Activated T-helper 1 cell treated with anti-CD3 and anti-CD28 coated beads, Interleukin-2, amount 50 U/mL, for 16 hours (primary cell): ENCODE results near the gene KRT8.
"Not testable (repeated sequence)": the region's sequence is repeated elsewhere in the genome, so short reads cannot be mapped to it uniquely, and the experiment has no call there.

Experiments
- DNase-seq, 2 donors: peaks; one replicate each; pipeline ENCODE4 v3.0.0-alpha.2; 2020; ENCODE audit warnings: low read depth in 1 of 2, low spot score in 1 of 2

Gene KRT8

GRCh38 chr12:52904509-52905300 is at the start of gene KRT8:
Gene KRT8, minus strand, starts transcription at chr12:52905076. Its CDS starts 95 bp downstream, at chr12:52904981.
- DNase-seq, result not testable (repeated sequence)

- DNase-seq, result no peak
Measured at GRCh38 chr12:52953181-52953841, 48.4 kb upstream of the KRT8 start.

DNA sequence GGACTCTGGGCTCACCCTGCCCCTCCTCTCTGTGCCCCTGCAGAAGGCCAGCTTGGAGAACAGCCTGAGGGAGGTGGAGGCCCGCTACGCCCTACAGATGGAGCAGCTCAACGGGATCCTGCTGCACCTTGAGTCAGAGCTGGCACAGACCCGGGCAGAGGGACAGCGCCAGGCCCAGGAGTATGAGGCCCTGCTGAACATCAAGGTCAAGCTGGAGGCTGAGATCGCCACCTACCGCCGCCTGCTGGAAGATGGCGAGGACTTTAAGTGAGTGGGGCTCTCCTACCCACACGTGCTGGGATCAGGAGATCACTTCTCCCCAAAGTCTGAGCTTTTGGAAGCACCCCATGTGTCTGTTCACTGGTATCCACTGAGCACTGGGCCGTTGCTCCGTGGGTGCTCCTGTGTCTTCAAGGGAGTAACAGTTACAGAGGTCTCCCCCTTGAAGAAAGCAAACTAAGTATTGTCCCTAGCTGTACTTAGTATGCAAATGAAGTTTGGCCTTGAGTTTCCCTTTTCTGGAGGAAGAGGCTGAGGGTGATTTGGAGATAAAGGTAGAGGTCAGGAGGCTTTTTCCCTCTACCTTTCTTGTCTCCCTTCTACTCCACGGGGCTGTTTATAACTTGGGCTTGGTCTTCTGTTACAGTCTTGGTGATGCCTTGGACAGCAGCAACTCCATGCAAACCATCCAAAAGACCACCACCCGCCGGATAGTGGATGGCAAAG is 47.4 kb upstream of the KRT8 start:
- DNase-seq, result no peak

DNA sequence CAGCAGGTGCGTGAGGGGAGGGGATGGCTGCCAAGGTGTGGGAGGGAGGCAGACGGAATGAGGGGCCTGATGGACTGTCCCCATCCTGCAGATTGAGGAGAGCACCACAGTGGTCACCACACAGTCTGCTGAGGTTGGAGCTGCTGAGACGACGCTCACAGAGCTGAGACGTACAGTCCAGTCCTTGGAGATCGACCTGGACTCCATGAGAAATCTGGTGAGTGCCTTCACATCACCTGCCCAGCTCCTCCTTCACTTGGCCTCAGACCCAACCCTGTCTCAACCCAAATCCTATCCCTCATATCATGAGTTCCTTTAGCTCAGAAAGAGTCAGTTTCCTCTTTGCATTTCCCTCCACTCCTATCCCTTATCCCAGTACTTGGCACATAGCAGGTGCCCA is 46.8 kb upstream of the KRT8 start:
- no peak for DNase-seq

- DNase-seq, result no peak
Measured at GRCh38 chr12:52951126-52951525, 46.2 kb upstream of the KRT8 start.

GRCh38 chr12:52950553-52950952 is 45.7 kb upstream of the KRT8 start:
- DNase-seq, result no peak

GRCh38 chr12:52949413-52950331 is 44.8 kb upstream of the KRT8 start:
- no peak for DNase-seq

DNA sequence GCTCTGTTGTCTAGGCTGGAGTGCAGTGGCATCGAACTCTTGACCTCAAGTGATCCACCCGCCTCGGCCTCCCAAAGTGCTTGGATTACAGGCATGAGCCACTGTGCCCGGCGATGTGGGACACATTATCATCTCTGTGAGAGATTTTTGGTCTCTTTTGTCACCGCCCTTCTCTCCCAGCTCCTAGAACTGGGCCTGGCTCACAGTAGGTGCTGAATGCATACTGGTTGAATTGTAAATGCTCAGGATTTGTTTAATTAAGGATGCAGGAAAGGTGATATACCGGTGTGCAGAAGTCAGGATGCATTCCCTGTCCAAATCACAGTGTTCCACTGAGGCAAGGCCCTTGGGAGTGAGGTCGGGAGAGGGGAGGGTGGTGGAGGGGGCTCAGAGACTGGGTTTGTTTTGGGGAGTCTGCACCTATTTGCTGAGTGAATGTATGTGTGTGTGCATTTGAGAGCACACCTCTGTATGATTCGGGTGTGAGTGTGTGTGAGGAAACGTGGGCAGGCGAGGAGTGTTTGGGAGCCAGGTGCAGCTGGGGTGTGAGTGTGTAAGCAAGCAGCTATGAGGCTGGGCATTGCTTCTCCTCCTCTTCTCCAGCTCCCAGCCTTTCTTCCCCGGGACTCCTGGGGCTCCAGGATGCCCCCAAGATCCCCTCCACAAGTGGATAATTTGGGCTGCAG is 43.0 kb upstream of the KRT8 start:
- DNase-seq, result no peak

- no peak for DNase-seq
Measured at GRCh38 chr12:52946797-52947547, 42.1 kb upstream of the KRT8 start.

DNA sequence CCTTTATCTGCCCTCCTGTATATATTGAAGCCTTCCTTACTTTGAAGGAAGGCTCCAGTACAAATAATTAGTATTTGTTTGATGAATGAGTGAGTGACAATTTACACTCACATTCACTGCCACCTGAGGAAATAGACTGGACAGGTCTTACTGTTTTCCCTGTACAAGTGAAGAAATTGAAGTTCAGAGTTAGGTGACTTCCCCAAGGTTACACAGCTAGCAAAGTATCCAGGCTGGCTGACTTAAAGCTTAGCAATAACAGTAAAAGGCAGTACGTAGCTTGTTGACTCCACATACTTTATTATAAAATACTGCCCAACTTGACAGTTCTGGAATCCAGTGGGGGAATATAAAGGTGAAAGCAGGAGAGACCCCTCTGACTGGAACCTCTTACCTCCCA is 41.5 kb upstream of the KRT8 start:
- no peak for DNase-seq

GRCh38 chr12:52945389-52946232 is 40.7 kb upstream of the KRT8 start:
- no peak for DNase-seq

DNA sequence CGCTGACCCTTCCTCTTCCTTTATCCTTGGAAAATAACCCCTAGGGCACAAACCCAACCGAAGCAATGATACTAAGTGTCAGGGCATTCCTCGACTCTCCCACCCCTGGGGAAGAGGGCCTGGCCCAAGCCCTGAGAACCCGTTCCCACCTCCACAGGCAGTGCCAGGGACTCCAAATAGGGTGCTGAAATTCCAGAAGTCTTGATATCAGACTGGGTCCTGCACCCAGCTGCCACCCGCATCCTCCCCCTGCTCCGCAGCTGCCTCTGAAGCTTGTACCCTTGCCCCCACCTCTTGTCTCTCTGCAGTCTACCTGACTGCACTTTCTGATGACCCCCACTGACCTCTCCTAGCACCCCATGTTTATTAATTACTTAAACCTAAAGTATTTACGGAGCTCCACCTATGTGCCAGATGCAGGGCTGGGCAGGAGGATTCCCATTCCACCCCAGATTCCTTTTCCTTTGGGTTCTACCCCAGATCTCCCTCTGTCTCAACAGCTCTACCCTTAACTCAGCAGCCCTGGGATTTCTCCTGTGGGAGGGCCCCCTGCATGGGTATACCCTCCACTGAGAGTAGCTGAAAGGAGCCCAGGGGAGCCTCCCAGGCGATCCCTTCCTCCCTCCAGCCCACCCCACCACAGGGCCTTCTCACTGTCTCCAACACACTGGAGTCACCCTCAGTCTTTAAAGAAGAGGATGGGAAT is 40.0 kb upstream of the KRT8 start:
- DNase-seq, result no peak

GRCh38 chr12:52942901-52943181 is 38.0 kb upstream of the KRT8 start:
- DNase-seq, result no peak

GRCh38 chr12:52942066-52942900 is 37.4 kb upstream of the KRT8 start:
- no peak for DNase-seq

DNA sequence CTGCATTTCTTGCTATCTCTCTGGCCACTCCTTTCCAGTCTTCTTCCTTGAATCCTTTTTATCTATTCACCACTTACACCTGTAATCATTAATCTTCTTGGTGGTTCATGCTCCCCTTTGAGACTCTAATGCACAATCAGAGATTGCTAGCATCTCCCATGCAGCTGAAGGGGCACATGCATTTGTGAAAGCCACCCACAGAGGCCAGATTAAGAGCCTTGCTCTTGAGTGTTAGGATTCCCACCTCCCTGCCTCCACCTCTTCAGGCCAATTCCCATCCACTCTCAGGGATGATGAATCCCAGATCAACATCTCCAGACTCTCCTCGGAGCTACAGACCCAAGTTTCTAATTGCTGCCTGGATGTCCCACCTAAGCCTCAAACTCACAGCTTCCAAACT is 24.7 kb upstream of the KRT8 start:
- no peak for DNase-seq

DNA sequence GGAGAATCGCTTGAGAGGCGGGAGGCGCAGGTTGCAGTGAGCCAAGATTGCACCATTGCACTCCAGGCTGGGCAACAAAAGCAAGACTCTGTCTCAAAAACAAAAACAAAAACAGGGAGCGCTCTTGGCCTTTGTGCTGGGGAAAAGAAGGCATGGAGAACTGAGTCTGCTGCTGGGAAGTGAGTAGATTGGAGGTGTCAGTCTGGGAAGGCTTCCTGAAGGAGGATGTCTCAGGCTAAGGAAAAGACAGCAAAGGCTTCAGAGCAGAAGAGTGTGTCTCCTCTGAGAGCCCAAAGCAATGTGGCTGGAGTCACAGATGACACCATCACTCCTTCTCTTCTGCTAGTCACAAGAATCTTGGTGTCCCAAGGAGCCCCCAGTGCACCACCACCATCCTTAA is 23.1 kb upstream of the KRT8 start:
- no peak for DNase-seq

GRCh38 chr12:52926596-52927234 is 21.8 kb upstream of the KRT8 start:
- DNase-seq, result no peak
